GM12875 (cell line): Measurements from ENCODE around the gene CCNY.

Source experiments
- H3K4me3 ChIP-seq: one replicate; pipeline ENCODE4 v1.5.1; 2011; ENCODE audit warnings: low read depth, low read length, control low read depth
- CTCF ChIP-seq: IDR thresholded peaks from 2 replicates; pipeline ENCODE4 v1.5.1; 2011; ENCODE audit warnings: low read depth, mild to moderate bottlenecking, control low read depth, inconsistent platforms, low read length, moderate library complexity, borderline replicate concordance; ENCODE audit not compliant: insufficient read depth

Gene CCNY

GRCh38 chr10:35375091-35375765 is 38.9 kb downstream of the CCNY start:
- no peak overlapping the region for H3K4me3 ChIP-seq

GRCh38 chr10:35377050-35377728 is 40.9 kb downstream of the CCNY start:
- H3K4me3 ChIP-seq: no peak overlapping the region
- no peak for TF ChIP-seq CTCF

More at GRCh38 chr10:35375091-35375765, 38.9 kb downstream of the CCNY start:
- TF ChIP-seq CTCF: no peak

- TF ChIP-seq CTCF: no peak
- H3K4me3 ChIP-seq: peak overlapping the region; percentile 19
Observed at GRCh38 chr10:35378541-35379210, 42.4 kb downstream of the CCNY start.

- TF ChIP-seq CTCF: peak; percentile 41
- peak overlapping the region; percentile 19 for H3K4me3 ChIP-seq
Observed at GRCh38 chr10:35379226-35380137, 43.2 kb downstream of the CCNY start.

- no peak for TF ChIP-seq CTCF
- no peak overlapping the region for H3K4me3 ChIP-seq
Observed at GRCh38 chr10:35382096-35382495, 45.8 kb downstream of the CCNY start.

GRCh38 chr10:35384265-35384868 is 48.1 kb downstream of the CCNY start:
- H3K4me3 ChIP-seq: no peak overlapping the region
- no peak for TF ChIP-seq CTCF
